Psoas muscle (tissue), 8 donors: ENCODE measurements around the gene PCK1. TPM values are rescaled to one million over a fixed set of nuclear protein-coding genes. Genes with fewer than 3 reads are reported as not detected.

Source experiments
- ATAC-seq, 4 donors: fragments of 200-7000 bp; cut with Tn5 transposase; one replicate each; pipeline ENCODE4 v1.9.1; 2020; ENCODE audit warnings: moderate library complexity in 3 of 4, mild to moderate bottlenecking in 2 of 4
- DNase-seq, 2 donors: peaks; one replicate each; pipeline ENCODE4 v3.0.0-alpha.2; 2020
- H3K27ac ChIP-seq: fragments of 200-600 bp; one replicate; pipeline ENCODE4 v1.8.0; 2022
- H3K27me3 ChIP-seq, 3 donors: fragments of 200-600 bp in 1 of 3; one replicate each; pipeline versions ENCODE4 v1.6.1 to v1.8.0; 2013 to 2022; ENCODE audit warnings: low read length in 2 of 3, mild to moderate bottlenecking in 2 of 3, moderate library complexity in 1 of 3; ENCODE audit not compliant: insufficient read depth in 3 of 3
- H3K36me3 ChIP-seq, 2 donors: fragments of 200-600 bp in 1 of 2; one replicate each; pipeline versions ENCODE4 v1.6.1 to v1.8.0; 2013 to 2022; ENCODE audit warnings: low read depth in 1 of 2, mild to moderate bottlenecking in 1 of 2, moderate library complexity in 1 of 2; ENCODE audit not compliant: insufficient read depth in 1 of 2
- H3K4me1 ChIP-seq: fragments of 200-600 bp; one replicate; pipeline ENCODE4 v1.8.0; 2022
- H3K4me3 ChIP-seq: fragments of 200-600 bp; one replicate; pipeline ENCODE4 v1.8.0; 2022; ENCODE audit warnings: mild to moderate bottlenecking
- H3K9me3 ChIP-seq: fragments of 200-600 bp; one replicate; pipeline ENCODE4 v1.8.0; 2022
- CTCF ChIP-seq: fragments of 200-600 bp; IDR thresholded peaks from one replicate; pipeline ENCODE4 v1.8.0; 2022; ENCODE audit warnings: antibody characterized with exemption
- WGBS, 3 donors: extraction: QIAGEN DNeasy Blood & Tissue Kit; methylation state at CpG; one replicate each; pipeline versions ENCODE4 v1.1.6 to v1.1.7; 2013; 5-methylcytosine and 5-hydroxymethylcytosine counted together
- intact Hi-C, 2 donors: fragments of 100-400 bp; cut with DNase I; formaldehyde crosslinking; loops; one replicate each; pipeline versions ENCODE4 v1.11.0 to v1.14.2; 2022
- polyA plus RNA-seq, 3 donors: library from polyadenylated mRNA; stranded (reverse); fragments of 200-250 nt; gene quantifications; one replicate each; pipeline ENCODE4 v1.2.3, GENCODE V29; 2013
- total RNA-seq, 4 donors: library from RNA; stranded (reverse); fragmentation: NEBNext Ultra II Directional in 2 of 4; extraction: Animal tissue kit (Norgen Biotek cat#: 25700) in 2 of 4; gene quantifications; one replicate each; pipeline versions ENCODE4 v1.2.1 to v1.2.4, GENCODE V29; 2021 to 2023
- donor health status: healthy with polysubstance abuse.
- donor health status: DM: no; HTN: no; CAD: no; lungs with moderate emphysema.
- donor health status: Bipolar disorder and iron deficiency.
- donor health status: healthy.
- donor health status: DM: yes; HTN: yes; CAD: no.
- donor health status: DM: no; HTN: no; CAD: no.
- donor health status: DM: no; HTN: no; CAD: no.
- donor health status: DM: yes; HTN: yes; CAD: no.

Gene PCK1
- total and polyA plus RNA-seq, 7 donors: 0.24 to 0.81 (median 0.41) TPM

GRCh38 chr20:57558614-57559288 lies 2.2 kb upstream of the PCK1 start:
- H3K9me3 ChIP-seq: no peaks in the 10 kb centered on the region
- DNase-seq (no peak), ATAC-seq (no peak)
- WGBS, 3 donors: 55 to 63% (median 59%) methylated on average over 15 of the region's 15 CpGs
- H3K36me3 ChIP-seq: no peaks in the 10 kb centered on the region
- intact Hi-C loops: no loop called here
- no peak for TF ChIP-seq CTCF
- no peaks in the 10 kb centered on the region for H3K4me1 ChIP-seq
- no peak overlapping the region for H3K4me3 ChIP-seq
- no peak overlapping the region for H3K27ac ChIP-seq
- H3K27me3 ChIP-seq: peaks cover 0 to 43% (median 9%) of the 10 kb centered on the region in 3 donors

GRCh38 chr20:57559289-57559634 lies 1.6 kb upstream of the PCK1 start:
- ATAC-seq (no peak), DNase-seq (no peak)
- Histone ChIP-seq H3K4me3 (no peak overlapping the region), H3K9me3 (no peaks in the 10 kb centered on the region), H3K27me3 (peaks cover 0 to 46% (median 9%) of the 10 kb centered on the region in 3 donors), H3K27ac (no peak overlapping the region), H3K36me3 (no peaks in the 10 kb centered on the region), H3K4me1 (no peaks in the 10 kb centered on the region)
- intact Hi-C loops: no loop called here
- 75 to 80% (median 76%) methylated on average over 10 of the region's 10 CpGs for WGBS, 3 donors
- no peak for TF ChIP-seq CTCF

GRCh38 chr20:57559658-57560553 lies 1.0 kb upstream of the PCK1 start:
- no peak for TF ChIP-seq CTCF
- Histone ChIP-seq H3K36me3 (no peaks in the 10 kb centered on the region), H3K9me3 (no peaks in the 10 kb centered on the region), H3K4me1 (no peaks in the 10 kb centered on the region), H3K27me3 (peaks cover 0 to 46% (median 9%) of the 10 kb centered on the region in 3 donors), H3K27ac (no peak overlapping the region), H3K4me3 (no peak overlapping the region)
- 73 to 80% (median 76%) methylated on average over 8 of the region's 8 CpGs for WGBS, 3 donors
- no peak for ATAC-seq
- no peak for DNase-seq
- intact Hi-C loops: no loop called here

DNA sequence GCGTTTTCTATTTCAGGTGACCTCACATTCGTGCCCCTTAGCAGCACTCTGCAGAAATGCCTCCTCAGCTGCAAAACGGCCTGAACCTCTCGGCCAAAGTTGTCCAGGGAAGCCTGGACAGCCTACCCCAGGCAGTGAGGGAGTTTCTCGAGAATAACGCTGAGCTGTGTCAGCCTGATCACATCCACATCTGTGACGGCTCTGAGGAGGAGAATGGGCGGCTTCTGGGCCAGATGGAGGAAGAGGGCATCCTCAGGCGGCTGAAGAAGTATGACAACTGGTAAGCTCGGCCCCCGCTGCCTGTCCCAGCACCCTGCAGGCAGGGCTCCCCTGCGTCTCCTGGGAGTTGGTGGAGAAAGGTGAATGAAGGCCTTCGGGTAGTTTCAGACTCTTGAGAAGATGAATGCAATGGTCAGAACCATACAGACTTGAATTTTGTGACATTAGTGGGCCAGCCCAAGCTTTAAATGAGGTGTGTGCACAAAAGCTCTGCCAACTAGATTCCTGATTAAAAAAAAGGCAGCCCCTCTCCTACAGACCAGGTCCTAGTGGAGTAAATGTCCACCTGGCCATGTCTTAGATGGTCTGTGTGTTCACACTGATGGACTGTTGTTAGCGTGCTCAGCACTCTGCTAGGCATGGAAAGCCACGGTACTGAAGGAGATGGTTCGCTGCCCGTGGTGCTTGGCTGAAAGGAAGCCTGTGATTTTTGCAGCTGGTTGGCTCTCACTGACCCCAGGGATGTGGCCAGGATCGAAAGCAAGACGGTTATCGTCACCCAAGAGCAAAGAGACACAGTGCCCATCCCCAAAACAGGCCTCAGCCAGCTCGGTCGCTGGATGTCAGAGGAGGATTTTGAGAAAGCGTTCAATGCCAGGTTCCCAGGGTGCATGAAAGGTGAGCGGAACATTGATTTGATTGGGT lies 708 bp downstream of the PCK1 start:
- DNase-seq: no peak
- Histone ChIP-seq H3K27ac (no peak overlapping the region), H3K4me3 (no peak overlapping the region), H3K9me3 (no peaks in the 10 kb centered on the region), H3K27me3 (peaks cover 0 to 42% (median 9%) of the 10 kb centered on the region in 3 donors), H3K4me1 (no peaks in the 10 kb centered on the region), H3K36me3 (no peaks in the 10 kb centered on the region)
- no peak for ATAC-seq
- no peak for TF ChIP-seq CTCF
- WGBS, 3 donors: 64 to 71% (median 67%) methylated on average over 24 of the region's 24 CpGs
- intact Hi-C loops: no loop called here
